Fibroblast of pulmonary artery (primary cell): ENCODE data around the gene AKR1C8.
"Not testable (repeated sequence)": the region's sequence is repeated elsewhere in the genome, so short reads cannot be mapped to it uniquely, and the experiment has no call there.

Experiments used
- DNase-seq: peaks from one replicate; pipeline ENCODE4 v3.0.0-alpha.2; 2010; ENCODE audit warnings: low read depth
- H3K4me3 ChIP-seq: replicated peaks from 2 replicates; pipeline ENCODE4 v1.5.1; 2011; ENCODE audit warnings: low read depth, mild to moderate bottlenecking, control low read depth, low read length, moderate library complexity
- CTCF ChIP-seq: IDR thresholded peaks from 2 replicates; pipeline ENCODE4 v1.5.1; 2011; ENCODE audit warnings: mild to moderate bottlenecking, control low read depth, low read length, inconsistent platforms; ENCODE audit errors: missing control alignments

AKR1C8 gene

GRCh38 chr10:5184987-5185775 is at the start of gene AKR1C8:
Gene AKR1C8 (minus strand): TSS chr10:5185150. CDS start chr10:5185104, 46 bp downstream.
- TF ChIP-seq CTCF, result no peak
- no peak within 1 kb of the TSS for H3K4me3 ChIP-seq
- DNase-seq, result peak; percentile 21

- peak; percentile 91 for DNase-seq
- TF ChIP-seq CTCF, result no peak
- H3K4me3 ChIP-seq, result no peak overlapping the region
These were observed 49.3 kb upstream of the AKR1C8 start for GRCh38 chr10:5234106-5234860.

- no peak for TF ChIP-seq CTCF
- no peak for DNase-seq
- no peak overlapping the region for H3K4me3 ChIP-seq
These were observed 48.4 kb upstream of the AKR1C8 start for GRCh38 chr10:5233324-5233723.

GRCh38 chr10:5229019-5229418 is 44.1 kb upstream of the AKR1C8 start:
- no peak overlapping the region for H3K4me3 ChIP-seq
- TF ChIP-seq CTCF, result no peak
- no peak for DNase-seq

GRCh38 chr10:5222942-5223341 is 38.0 kb upstream of the AKR1C8 start:
- not testable (repeated sequence) for DNase-seq, H3K4me3 ChIP-seq

GRCh38 chr10:5219262-5219661 is 34.3 kb upstream of the AKR1C8 start:
- no peak for DNase-seq
- TF ChIP-seq CTCF, result no peak
- no peak overlapping the region for H3K4me3 ChIP-seq

- no peak overlapping the region for H3K4me3 ChIP-seq
- no peak for TF ChIP-seq CTCF
- no peak for DNase-seq
These were observed 31.9 kb upstream of the AKR1C8 start for GRCh38 chr10:5216801-5217200.
